ENCODE data around the gene FANCD2OS.
"Not testable (repeated sequence)": the region's sequence is repeated elsewhere in the genome, so short reads cannot be mapped to it uniquely, and the experiment has no call there.

FANCD2OS gene

GRCh38 chr3:10090774-10091173, 17.3 kb downstream of the FANCD2OS start:
- DNase-seq, result not testable (repeated sequence)

- no peak for DNase-seq
Observed at GRCh38 chr3:10090179-10090578, 17.9 kb downstream of the FANCD2OS start.

- no peak for DNase-seq
Observed at GRCh38 chr3:10088256-10088655, 19.8 kb downstream of the FANCD2OS start.

GRCh38 chr3:10085738-10086137, 22.3 kb downstream of the FANCD2OS start:
- no peak for DNase-seq

GRCh38 chr3:10081871-10082270, 26.2 kb downstream of the FANCD2OS start:
- no peak for DNase-seq

DNA sequence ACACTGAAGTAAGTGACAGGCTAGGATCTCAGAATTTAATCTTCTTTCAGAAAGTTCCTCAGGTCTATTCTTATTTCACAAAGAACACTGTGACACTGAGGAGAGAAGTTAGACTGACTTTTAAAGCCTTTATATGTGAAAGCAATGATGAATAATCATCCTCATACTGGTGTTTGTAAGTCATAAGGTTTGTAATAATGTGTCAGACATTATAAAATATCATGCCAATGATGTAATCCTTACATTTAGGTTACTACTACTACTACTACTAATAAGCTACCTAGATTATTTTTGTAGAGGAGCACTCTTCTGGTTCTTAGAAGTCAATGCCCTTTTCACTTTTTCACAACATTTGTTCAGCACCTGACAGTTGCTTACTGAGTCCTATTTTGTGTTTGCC, 33.4 kb downstream of the FANCD2OS start:
- DNase-seq, result no peak

DNA sequence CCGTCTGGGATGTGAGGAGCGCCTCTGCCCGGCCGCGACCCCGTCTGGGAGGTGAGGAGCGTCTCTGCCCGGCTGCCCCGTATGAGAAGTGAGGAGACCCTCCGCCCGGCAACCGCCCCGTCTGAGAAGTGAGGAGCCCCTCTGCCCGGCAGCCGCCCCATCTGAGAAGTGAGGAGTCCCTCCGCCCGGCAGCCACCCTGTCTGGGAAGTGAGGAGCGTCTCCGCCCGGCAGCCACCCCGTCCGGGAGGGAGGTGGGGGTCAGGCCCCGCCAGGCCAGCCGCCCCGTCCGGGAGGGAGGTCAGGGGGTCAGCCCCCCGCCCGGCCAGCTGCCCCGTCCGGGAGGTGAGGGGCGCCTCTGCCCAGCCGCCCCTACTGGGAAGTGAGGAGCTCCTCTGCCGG, 38.0 kb downstream of the FANCD2OS start:
- not testable (repeated sequence) for DNase-seq

DNA sequence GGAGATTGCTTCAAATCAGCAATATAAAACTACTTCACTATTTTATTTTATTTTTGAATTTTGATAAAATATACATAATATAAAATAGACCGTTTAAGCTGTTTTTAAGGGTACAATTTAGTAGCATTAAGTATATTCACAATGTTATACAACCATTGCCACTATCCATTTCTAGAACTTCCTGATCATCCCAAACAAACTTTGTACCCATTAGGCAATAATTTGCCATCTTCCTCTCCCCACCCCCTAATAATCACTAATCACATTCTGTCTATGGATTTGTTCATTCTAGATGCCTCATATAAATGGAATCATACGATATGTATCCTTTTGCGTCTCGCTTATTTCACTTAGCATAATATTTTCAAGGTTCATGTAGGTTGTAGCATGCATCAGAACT, 53.0 kb downstream of the FANCD2OS start:
- DNase-seq, result no peak
